Measurements from ENCODE around the gene RNF121. TPM values are rescaled to one million over a fixed set of nuclear protein-coding genes. Genes with fewer than 3 reads are reported as not detected.

Gene RNF121
- total and polyA plus RNA-seq, 2 donors (not counting 1 experiment from before 2014, with no cell fraction given), result 31.7 to 56.0 TPM

GRCh38 chr11:71934213-71934612, 5.4 kb downstream of the RNF121 start:
- H3K27me3 Mint-ChIP-seq, result no peaks in the 10 kb centered on the region
- ATAC-seq (ENCODE audit: low read depth) (peak; percentile 84), DNase-seq (peak; percentile 76)
- Histone ChIP-seq H2AFZ (ENCODE audit: insufficient read depth, low read depth, low read length, poor library complexity, severe bottlenecking) (no peak overlapping the region), H4K20me1 (ENCODE audit: control insufficient read depth, insufficient read depth, low read length, poor library complexity, severe bottlenecking) (peaks cover 5% of the 10 kb centered on the region), H3K4me2 (replicated peaks; ENCODE audit: low read depth, low read length, poor library complexity, severe bottlenecking) (peak overlapping the region; percentile 26), H3K4me3 (ENCODE audit: control extremely low read depth in 1 of 5, extremely low read depth in 1 of 5, insufficient read depth in 1 of 5, low read depth in 2 of 5, low read length in 4 of 5) (no peak overlapping the region), H3K27ac (ENCODE audit: low read length in 2 of 2) (peak overlapping the region; percentile 21 to 73), H3K79me2 (ENCODE audit: control insufficient read depth, insufficient read depth, low read length) (peaks cover 87% of the 10 kb centered on the region), H3K36me3 (replicated peaks in 1 of 2; ENCODE audit: control extremely low read depth in 1 of 2, control insufficient read depth in 1 of 2, extremely low read depth in 1 of 2, insufficient read depth in 2 of 2, low read length in 1 of 2) (no peaks in the 10 kb centered on the region), H3K9ac (ENCODE audit: low read length) (no peak overlapping the region), H3K4me1 (ENCODE audit: control insufficient read depth in 2 of 2, insufficient read depth in 2 of 2, low read length in 2 of 2) (peaks cover 33 to 44% of the 10 kb centered on the region in 2 donors), H3K9me3 (ENCODE audit: control extremely low read depth in 1 of 3, control insufficient read depth in 2 of 3, insufficient read depth in 1 of 3, low read length in 2 of 3) (no peaks in the 10 kb centered on the region), H3K27me3 (replicated peaks in 1 of 4; ENCODE audit: control extremely low read depth in 1 of 4, control insufficient read depth in 3 of 4, insufficient read depth in 4 of 4, low read length in 3 of 4) (no peaks in the 10 kb centered on the region)
- intact Hi-C loops (cut with micrococcal nuclease), result loop anchor here (5.0 kb wide), 1 partner anchor 58 kb away; no protein-coding TSS in a partner anchor
- POLR2A ChIA-PET, result interaction anchor here (1.4 kb wide), 1 partner anchor 148 kb away, joined by 3 read pairs; no protein-coding TSS in a partner anchor
- WGBS (ENCODE audit: insufficient coverage), result no CpG with 5 or more reads among the region's 2 CpGs
- peak overlapping the region; percentile 68 for H3K4me3 Mint-ChIP-seq
- no peak for TF ChIP-seq EZH2 (IDR thresholded peaks at IDR 0.05; ENCODE audit: borderline replicate concordance, insufficient read depth, low read depth, low read length, poor library complexity, severe bottlenecking)
- TF ChIP-seq CTCF (IDR thresholded peaks at IDR 0.05), result no peak
- H3K4me1 Mint-ChIP-seq, result peaks cover 53% of the 10 kb centered on the region
- H3K27ac Mint-ChIP-seq, result peak overlapping the region; percentile 75
- CTCF ChIA-PET, result no interaction called here
- no peaks in the 10 kb centered on the region for H3K9me3 Mint-ChIP-seq (ENCODE audit: insufficient read depth)

GRCh38 chr11:71935338-71935925, 6.6 kb downstream of the RNF121 start:
- no peak overlapping the region for H3K4me2 ChIP-seq (replicated peaks; ENCODE audit: low read depth, low read length, poor library complexity, severe bottlenecking)
- TF ChIP-seq EZH2 (IDR thresholded peaks at IDR 0.05; ENCODE audit: borderline replicate concordance, insufficient read depth, low read depth, low read length, poor library complexity, severe bottlenecking) (no peak), CTCF (IDR thresholded peaks at IDR 0.05) (no peak)
- H2AFZ ChIP-seq (ENCODE audit: insufficient read depth, low read depth, low read length, poor library complexity, severe bottlenecking), result no peak overlapping the region
- no peak overlapping the region for H3K4me3 Mint-ChIP-seq
- peaks cover 87% of the 10 kb centered on the region for H3K79me2 ChIP-seq (ENCODE audit: control insufficient read depth, insufficient read depth, low read length)
- H3K4me1 ChIP-seq (ENCODE audit: control insufficient read depth in 2 of 2, insufficient read depth in 2 of 2, low read length in 2 of 2), result peaks cover 21 to 32% of the 10 kb centered on the region in 2 donors
- no peak overlapping the region for H3K27ac Mint-ChIP-seq
- DNase-seq (no peak), ATAC-seq (ENCODE audit: low read depth) (no peak)
- no peak overlapping the region for H3K4me3 ChIP-seq (ENCODE audit: control extremely low read depth in 1 of 5, extremely low read depth in 1 of 5, insufficient read depth in 1 of 5, low read depth in 2 of 5, low read length in 4 of 5)
- intact Hi-C loops (cut with micrococcal nuclease), result no loop called here
- H3K9me3 ChIP-seq (ENCODE audit: control extremely low read depth in 1 of 3, control insufficient read depth in 2 of 3, insufficient read depth in 1 of 3, low read length in 2 of 3), result no peaks in the 10 kb centered on the region
- peaks cover 41% of the 10 kb centered on the region for H3K4me1 Mint-ChIP-seq
- ChIA-PET CTCF (interaction anchor here (0.7 kb wide), 1 partner anchor 60 kb away, joined by 3 read pairs; no protein-coding TSS in a partner anchor), POLR2A (no interaction called here)
- H3K27me3 Mint-ChIP-seq, result no peaks in the 10 kb centered on the region
- peaks cover 5% of the 10 kb centered on the region for H4K20me1 ChIP-seq (ENCODE audit: control insufficient read depth, insufficient read depth, low read length, poor library complexity, severe bottlenecking)
- no peak overlapping the region for H3K9ac ChIP-seq (ENCODE audit: low read length)
- WGBS (ENCODE audit: insufficient coverage), result 80% methylated on average over 1 of the region's 4 CpGs
- H3K27ac ChIP-seq (ENCODE audit: low read length in 2 of 2), result no peak overlapping the region
- H3K27me3 ChIP-seq (replicated peaks in 1 of 4; ENCODE audit: control extremely low read depth in 1 of 4, control insufficient read depth in 3 of 4, insufficient read depth in 4 of 4, low read length in 3 of 4), result no peaks in the 10 kb centered on the region
- H3K36me3 ChIP-seq (replicated peaks in 1 of 2; ENCODE audit: control extremely low read depth in 1 of 2, control insufficient read depth in 1 of 2, extremely low read depth in 1 of 2, insufficient read depth in 2 of 2, low read length in 1 of 2), result no peaks in the 10 kb centered on the region
- H3K9me3 Mint-ChIP-seq (ENCODE audit: insufficient read depth), result no peaks in the 10 kb centered on the region
